DOHH2 (cell line): ENCODE measurements around the gene TTC8.

Experiments
- EZH2phosphoT487 ChIP-seq: fragments of 200-600 bp; sonication (generic); IDR thresholded peaks from 2 replicates; pipeline ENCODE4 v1.6.1; 2017; ENCODE audit warnings: borderline replicate concordance, mild to moderate bottlenecking, antibody characterized with exemption, low read length, moderate library complexity, mixed read lengths
- TF ChIP-seq, protein P1 (sequence below): fragments of 200-600 bp; sonication (generic); IDR thresholded peaks from one replicate; pipeline ENCODE4 v1.5.1; 2014; ENCODE audit warnings: antibody characterized with exemption, mild to moderate bottlenecking, low read depth, low read length; ENCODE audit not compliant: poor library complexity, severe bottlenecking

DNA sequence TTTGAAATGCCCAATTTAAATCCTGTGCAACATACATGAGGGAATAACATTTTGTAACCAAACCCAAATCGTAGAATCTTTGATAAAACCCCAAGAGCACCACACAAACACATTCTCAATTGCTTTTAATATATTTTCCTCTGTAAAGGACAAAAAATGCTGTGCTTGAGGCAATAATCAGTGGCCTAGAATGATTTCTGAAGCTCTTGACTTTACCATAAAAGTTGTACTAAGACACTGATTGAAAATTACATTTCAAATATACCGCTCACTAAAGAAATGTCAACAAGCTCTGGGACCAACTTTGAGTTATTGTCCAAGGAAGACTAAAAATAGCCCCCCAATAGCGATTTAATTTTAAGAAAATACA lies 33.2 kb upstream of the TTC8 start:
- TF ChIP-seq, protein P1, sequence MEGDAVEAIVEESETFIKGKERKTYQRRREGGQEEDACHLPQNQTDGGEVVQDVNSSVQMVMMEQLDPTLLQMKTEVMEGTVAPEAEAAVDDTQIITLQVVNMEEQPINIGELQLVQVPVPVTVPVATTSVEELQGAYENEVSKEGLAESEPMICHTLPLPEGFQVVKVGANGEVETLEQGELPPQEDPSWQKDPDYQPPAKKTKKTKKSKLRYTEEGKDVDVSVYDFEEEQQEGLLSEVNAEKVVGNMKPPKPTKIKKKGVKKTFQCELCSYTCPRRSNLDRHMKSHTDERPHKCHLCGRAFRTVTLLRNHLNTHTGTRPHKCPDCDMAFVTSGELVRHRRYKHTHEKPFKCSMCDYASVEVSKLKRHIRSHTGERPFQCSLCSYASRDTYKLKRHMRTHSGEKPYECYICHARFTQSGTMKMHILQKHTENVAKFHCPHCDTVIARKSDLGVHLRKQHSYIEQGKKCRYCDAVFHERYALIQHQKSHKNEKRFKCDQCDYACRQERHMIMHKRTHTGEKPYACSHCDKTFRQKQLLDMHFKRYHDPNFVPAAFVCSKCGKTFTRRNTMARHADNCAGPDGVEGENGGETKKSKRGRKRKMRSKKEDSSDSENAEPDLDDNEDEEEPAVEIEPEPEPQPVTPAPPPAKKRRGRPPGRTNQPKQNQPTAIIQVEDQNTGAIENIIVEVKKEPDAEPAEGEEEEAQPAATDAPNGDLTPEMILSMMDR: no peak
- no peak for TF ChIP-seq EZH2phosphoT487
